Epithelial cell of proximal tubule (primary cell): Measurements from ENCODE around the gene RHPN2. TPM values are rescaled to one million over a fixed set of nuclear protein-coding genes. Genes with fewer than 3 reads are reported as not detected.

ENCODE experiments used
- DNase-seq: peaks from one replicate; pipeline ENCODE4 v3.0.0-alpha.2; 2011; ENCODE audit warnings: low read depth
- H3K4me3 ChIP-seq: 2 replicates; pipeline ENCODE4 v1.5.1; 2011; ENCODE audit warnings: low read depth, mild to moderate bottlenecking, low read length
- CTCF ChIP-seq: conservative IDR thresholded peaks from 2 replicates; pipeline ENCODE4 v1.5.1; 2012; ENCODE audit warnings: low read depth, mild to moderate bottlenecking, low read length
- total RNA-seq: library from RNA; depleted of rRNA; stranded (reverse); fragments of >200 nt; gene quantifications from 2 replicates; pipeline ENCODE4 v1.2.3, GENCODE V29; 2015

Gene RHPN2
- total RNA-seq, 1 donor from 2014 or later, result 45.7 TPM

- no peak for DNase-seq
- H3K4me3 ChIP-seq, result no peak overlapping the region
- TF ChIP-seq CTCF, result no peak
These were observed 36.4 kb upstream of the RHPN2 start for GRCh38 chr19:33100894-33101644.

GRCh38 chr19:33098055-33098534 lies 33.4 kb upstream of the RHPN2 start:
- peak; percentile 86 for DNase-seq
- no peak overlapping the region for H3K4me3 ChIP-seq
- TF ChIP-seq CTCF, result no peak

- no peak for DNase-seq
- no peak overlapping the region for H3K4me3 ChIP-seq
- no peak for TF ChIP-seq CTCF
These were observed 31.3 kb upstream of the RHPN2 start for GRCh38 chr19:33096005-33096404.

GRCh38 chr19:33094436-33095067 lies 29.9 kb upstream of the RHPN2 start:
- DNase-seq, result peak; percentile 38
- H3K4me3 ChIP-seq, result no peak overlapping the region
- TF ChIP-seq CTCF, result no peak

GRCh38 chr19:33093420-33094210 lies 28.9 kb upstream of the RHPN2 start:
- DNase-seq, result no peak
- no peak for TF ChIP-seq CTCF
- H3K4me3 ChIP-seq, result no peak overlapping the region

GRCh38 chr19:33090179-33090578 lies 25.5 kb upstream of the RHPN2 start:
- no peak for TF ChIP-seq CTCF
- no peak for DNase-seq
- no peak overlapping the region for H3K4me3 ChIP-seq
